ENCODE results near the gene DAND5.

DAND5 gene

GRCh38 chr19:12932392-12933286, 36.7 kb upstream of the DAND5 start:
- Mint-ChIP-seq H3K27me3 (ENCODE audit: low read depth, poor library complexity) (no peaks in the 10 kb centered on the region), H3K27ac (peak overlapping the region; percentile 91), H3K4me3 (peak overlapping the region; percentile 99), H3K36me3 (ENCODE audit: low read depth) (peaks cover 24% of the 10 kb centered on the region), H3K9me3 (no peaks in the 10 kb centered on the region), H3K4me1 (peaks cover 36% of the 10 kb centered on the region)
- no peak for TF ChIP-seq CTCF (IDR thresholded peaks at IDR 0.05)
- no peak for DNase-seq

GRCh38 chr19:12933287-12934072, 35.9 kb upstream of the DAND5 start, which contains the start of gene FARSA:
TSS of gene FARSA (minus strand) at chr19:12933711. CDS start at chr19:12933696, 15 bp downstream.
- Mint-ChIP-seq H3K4me3 (peak within 1 kb of the TSS; percentile 99), H3K4me1 (peaks cover 39% of the 10 kb centered on the region), H3K27ac (peak within 1 kb of the TSS; percentile 91), H3K27me3 (ENCODE audit: low read depth, poor library complexity) (no peaks in the 10 kb centered on the region), H3K9me3 (no peaks in the 10 kb centered on the region), H3K36me3 (ENCODE audit: low read depth) (peaks cover 18% of the 10 kb centered on the region)
- DNase-seq = peak; percentile 88
- TF ChIP-seq CTCF (IDR thresholded peaks at IDR 0.05) = no peak

GRCh38 chr19:12935071-12935470, 34.3 kb upstream of the DAND5 start:
- Mint-ChIP-seq H3K27me3 (ENCODE audit: low read depth, poor library complexity) (no peaks in the 10 kb centered on the region), H3K27ac (no peak overlapping the region), H3K4me3 (no peak overlapping the region), H3K9me3 (no peaks in the 10 kb centered on the region), H3K36me3 (ENCODE audit: low read depth) (peaks cover 19% of the 10 kb centered on the region), H3K4me1 (peaks cover 52% of the 10 kb centered on the region)
- DNase-seq = no peak
- TF ChIP-seq CTCF (IDR thresholded peaks at IDR 0.05) = no peak

GRCh38 chr19:12936582-12936981, 32.8 kb upstream of the DAND5 start:
- no peak for DNase-seq
- Mint-ChIP-seq H3K27me3 (ENCODE audit: low read depth, poor library complexity) (no peaks in the 10 kb centered on the region), H3K4me1 (peaks cover 62% of the 10 kb centered on the region), H3K36me3 (ENCODE audit: low read depth) (peaks cover 35% of the 10 kb centered on the region), H3K27ac (no peak overlapping the region), H3K9me3 (no peaks in the 10 kb centered on the region), H3K4me3 (no peak overlapping the region)
- no peak for TF ChIP-seq CTCF (IDR thresholded peaks at IDR 0.05)

- no peak for TF ChIP-seq CTCF (IDR thresholded peaks at IDR 0.05)
- peaks cover 62% of the 10 kb centered on the region for H3K4me1 Mint-ChIP-seq
- DNase-seq = no peak
- H3K36me3 Mint-ChIP-seq (ENCODE audit: low read depth) = peaks cover 41% of the 10 kb centered on the region
- H3K9me3 Mint-ChIP-seq = no peaks in the 10 kb centered on the region
- H3K27ac Mint-ChIP-seq = peak overlapping the region; percentile 97
- no peaks in the 10 kb centered on the region for H3K27me3 Mint-ChIP-seq (ENCODE audit: low read depth, poor library complexity)
- peak overlapping the region; percentile 100 for H3K4me3 Mint-ChIP-seq
Measured at GRCh38 chr19:12937093-12937926, 32.1 kb upstream of the DAND5 start.

All from nephron progenitor cell (in vitro differentiated cells).